HCT116 (cell line): Measurements from ENCODE around the gene RPTOR. TPM values are rescaled to one million over a fixed set of nuclear protein-coding genes. Genes with fewer than 3 reads are reported as not detected.

Experiments used
- ATAC-seq: fragments of 200-7000 bp; cut with Tn5 transposase; 2 replicates; pipeline ENCODE4 v1.9.1; 2020; ENCODE audit warnings: mild to moderate bottlenecking, moderate library complexity
- BruUV-seq: library from RNA; stranded (reverse); fragments of 400-500 nt; replicated peaks from 2 replicates; lab custom pipeline; 2021; lab: Mats Ljungman, UMichigan
- CTCF ChIA-PET: fragments of 300-600 bp; sonication (Branson Sonifier 250); formaldehyde crosslinking; loops from one replicate; lab custom pipeline; 2021; ENCODE audit warnings: antibody characterized with exemption; lab: Charles Lee
- POLR2A ChIA-PET: fragments of 300-600, 350-600 bp; sonication (Branson Sonifier 250); formaldehyde crosslinking; loops from one replicate; lab custom pipeline; 2021; ENCODE audit warnings: antibody characterized with exemption; lab: Charles Lee
- RAD21 ChIA-PET, 2 experiments: fragments of 300-600 bp; sonication (Branson Sonifier 250); formaldehyde crosslinking; loops; one replicate each; lab custom pipeline; 2023; ENCODE audit warnings: low total read pairs in 2 of 2; ENCODE audit not compliant: uncharacterized antibody in 2 of 2, unreplicated experiment in 2 of 2, low non-redundant PET in 1 of 2; lab: Charles Lee
- DNase-seq: peaks from one replicate; pipeline ENCODE4 v3.0.0-alpha.2; 2010; ENCODE audit warnings: low read depth, low spot score
- H2AFZ ChIP-seq: fragments of 200-600 bp; shearing (Covaris generic), sonication (generic); 2 replicates; pipeline ENCODE4 v1.6.1; 2017; ENCODE audit warnings: low read depth, mixed run types, mixed read lengths, antibody characterized with exemption, low read length; ENCODE audit not compliant: poor library complexity, severe bottlenecking
- H3K27ac ChIP-seq: 2 replicates; pipeline ENCODE4 v1.5.1; 2012; ENCODE audit warnings: low read depth, low read length
- H3K27me3 ChIP-seq: fragments of 200-600 bp; sonication (generic); 2 replicates; pipeline ENCODE4 v1.6.1; 2016; ENCODE audit warnings: mixed run types, low read length, mixed read lengths; ENCODE audit not compliant: insufficient read depth
- H3K36me3 ChIP-seq, 2 experiments: fragments of 200-500 bp in 1 of 2; fragments of 200-600 bp in 1 of 2; sonication (Bioruptor generic) in 1 of 2; sonication (generic) in 1 of 2; 2 replicates each; pipeline versions ENCODE4 v1.5.1 to v1.6.1; 2014 to 2016; ENCODE audit warnings: low read length in 2 of 2, inconsistent platforms in 1 of 2, mixed read lengths in 1 of 2, mixed run types in 1 of 2; ENCODE audit not compliant: insufficient read depth in 2 of 2, control insufficient read depth in 1 of 2
- H3K4me1 ChIP-seq, 2 experiments: fragments of 200-600 bp in 1 of 2; sonication (generic) in 1 of 2; 2 replicates each; pipeline versions ENCODE4 v1.5.1 to v1.6.1; 2012 to 2017; ENCODE audit warnings: low read length in 2 of 2, inconsistent platforms in 1 of 2, mild to moderate bottlenecking in 1 of 2, mixed read lengths in 1 of 2, mixed run types in 1 of 2, moderate library complexity in 1 of 2; ENCODE audit not compliant: insufficient read depth in 2 of 2, control insufficient read depth in 1 of 2
- H3K4me2 ChIP-seq: fragments of 200-600 bp; sonication (generic); 2 replicates; pipeline ENCODE4 v1.6.1; 2017; ENCODE audit warnings: mixed run types, low read length, mixed read lengths
- H3K4me3 ChIP-seq, 2 experiments: fragments of 200-600 bp in 1 of 2; sonication (generic) in 1 of 2; replicated peaks in 1 of 2; 2 replicates each; pipeline ENCODE4 v1.5.1; 2011 to 2016; ENCODE audit warnings: low read length in 2 of 2, control low read depth in 1 of 2, low read depth in 1 of 2, mild to moderate bottlenecking in 1 of 2, mixed read lengths in 1 of 2, mixed run types in 1 of 2
- H3K79me2 ChIP-seq: fragments of 200-600 bp; sonication (generic); 2 replicates; pipeline ENCODE4 v1.6.1; 2017; ENCODE audit warnings: mild to moderate bottlenecking, mixed run types, low read length, moderate library complexity, mixed read lengths; ENCODE audit not compliant: insufficient read depth
- H3K9ac ChIP-seq: fragments of 200-600 bp; sonication (generic); 2 replicates; pipeline ENCODE4 v1.6.1; 2016; ENCODE audit warnings: low read length, mixed read lengths
- H3K9me2 ChIP-seq: fragments of 200-600 bp; sonication (generic), shearing (Covaris generic); 2 replicates; pipeline ENCODE4 v1.6.1; 2017; ENCODE audit warnings: mixed run types, mild to moderate bottlenecking, moderate library complexity; ENCODE audit not compliant: insufficient read depth
- H3K9me3 ChIP-seq, 2 experiments: fragments of 200-500 bp in 1 of 2; fragments of 200-600 bp in 1 of 2; sonication (Bioruptor generic) in 1 of 2; sonication (generic) in 1 of 2; 2 replicates each; pipeline ENCODE4 v1.6.1; 2014 to 2017; ENCODE audit warnings: low read length in 2 of 2, mixed read lengths in 2 of 2, inconsistent platforms in 1 of 2, low read depth in 1 of 2, mild to moderate bottlenecking in 1 of 2, mixed run types in 1 of 2, moderate library complexity in 1 of 2; ENCODE audit not compliant: control insufficient read depth in 1 of 2, insufficient read depth in 1 of 2
- H4K20me1 ChIP-seq: fragments of 200-600 bp; sonication (generic), shearing (Covaris generic); 2 replicates; pipeline ENCODE4 v1.6.1; 2017; ENCODE audit warnings: mixed run types, mild to moderate bottlenecking, moderate library complexity; ENCODE audit not compliant: insufficient read depth
- CBX3 ChIP-seq: IDR thresholded peaks from 2 replicates; pipeline ENCODE4 v1.6.1; 2012; ENCODE audit warnings: low read depth
- CEBPB ChIP-seq: IDR thresholded peaks from 2 replicates; pipeline ENCODE4 v1.6.1; 2012; ENCODE audit warnings: low read depth
- EGR1 ChIP-seq: IDR thresholded peaks from 2 replicates; pipeline ENCODE4 v1.6.1; 2012; ENCODE audit warnings: low read depth
- EZH2 ChIP-seq: fragments of 200-600 bp; sonication (generic); IDR thresholded peaks from 2 replicates; pipeline ENCODE4 v1.6.1; 2017; ENCODE audit warnings: antibody characterized with exemption, mixed run types
- EZH2phosphoT487 ChIP-seq: fragments of 200-600 bp; IDR thresholded peaks from 2 replicates; pipeline ENCODE4 v1.6.1; 2018; ENCODE audit warnings: antibody characterized with exemption, borderline replicate concordance
- FOSL1 ChIP-seq: IDR thresholded peaks from 2 replicates; pipeline ENCODE4 v1.6.1; 2012; ENCODE audit warnings: low read depth
- JUND ChIP-seq: IDR thresholded peaks from 2 replicates; pipeline ENCODE4 v1.6.1; 2012
- POLR2A ChIP-seq: IDR thresholded peaks from 2 replicates; pipeline ENCODE4 v1.7.0; 2011; ENCODE audit warnings: borderline replicate concordance; ENCODE audit not compliant: insufficient read depth, insufficient read length; ENCODE audit errors: extremely low read depth
- SP1 ChIP-seq: IDR thresholded peaks from 2 replicates; pipeline ENCODE4 v1.6.1; 2012; ENCODE audit warnings: low read depth
- SRF ChIP-seq: IDR thresholded peaks from 2 replicates; pipeline ENCODE4 v1.6.1; 2012; ENCODE audit warnings: low read depth
- TCF7L2 ChIP-seq: IDR thresholded peaks from 2 replicates; pipeline ENCODE4 v1.7.0; 2011; ENCODE audit warnings: borderline replicate concordance, inconsistent platforms; ENCODE audit not compliant: insufficient read depth, insufficient read length; ENCODE audit errors: extremely low read depth
- ZFX ChIP-seq: fragments of 450-650 bp; IDR thresholded peaks from 2 replicates; pipeline ENCODE4 v1.6.1; 2017
- ZNF274 ChIP-seq: fragments of 200-500 bp; sonication (Bioruptor generic); IDR thresholded peaks from 2 replicates; pipeline ENCODE4 v1.6.1; 2014; ENCODE audit warnings: mild to moderate bottlenecking, low read depth, low read length, inconsistent platforms
- intact Hi-C: fragments of 100-400 bp; cut with micrococcal nuclease; formaldehyde crosslinking; loops from 2 replicates; pipeline ENCODE4 v1.10.0; 2022
- total RNA-seq: library from RNA; stranded (reverse); gene quantifications from one replicate; pipeline ENCODE4 v1.2.1, GENCODE V29; 2021; ENCODE audit not compliant: unreplicated experiment
- TF ChIP-seq, protein P1 (sequence below): IDR thresholded peaks from 2 replicates; pipeline ENCODE4 v1.6.1; 2012
- TF ChIP-seq, protein P2 (sequence below): IDR thresholded peaks from 2 replicates; pipeline ENCODE4 v1.6.1; 2012
- TF ChIP-seq, protein P3 (sequence below): IDR thresholded peaks from 2 replicates; pipeline ENCODE4 v1.6.1; 2012; ENCODE audit warnings: low read depth
- TF ChIP-seq, protein P4 (sequence below): IDR thresholded peaks from 2 replicates; pipeline ENCODE4 v1.6.1; 2011; ENCODE audit warnings: mild to moderate bottlenecking, low read length, moderate library complexity; ENCODE audit not compliant: insufficient replicate concordance; ENCODE audit errors: extremely low read depth

RPTOR gene
- total RNA-seq, 1 experiment from 2014 or later: 69.5 TPM

DNA sequence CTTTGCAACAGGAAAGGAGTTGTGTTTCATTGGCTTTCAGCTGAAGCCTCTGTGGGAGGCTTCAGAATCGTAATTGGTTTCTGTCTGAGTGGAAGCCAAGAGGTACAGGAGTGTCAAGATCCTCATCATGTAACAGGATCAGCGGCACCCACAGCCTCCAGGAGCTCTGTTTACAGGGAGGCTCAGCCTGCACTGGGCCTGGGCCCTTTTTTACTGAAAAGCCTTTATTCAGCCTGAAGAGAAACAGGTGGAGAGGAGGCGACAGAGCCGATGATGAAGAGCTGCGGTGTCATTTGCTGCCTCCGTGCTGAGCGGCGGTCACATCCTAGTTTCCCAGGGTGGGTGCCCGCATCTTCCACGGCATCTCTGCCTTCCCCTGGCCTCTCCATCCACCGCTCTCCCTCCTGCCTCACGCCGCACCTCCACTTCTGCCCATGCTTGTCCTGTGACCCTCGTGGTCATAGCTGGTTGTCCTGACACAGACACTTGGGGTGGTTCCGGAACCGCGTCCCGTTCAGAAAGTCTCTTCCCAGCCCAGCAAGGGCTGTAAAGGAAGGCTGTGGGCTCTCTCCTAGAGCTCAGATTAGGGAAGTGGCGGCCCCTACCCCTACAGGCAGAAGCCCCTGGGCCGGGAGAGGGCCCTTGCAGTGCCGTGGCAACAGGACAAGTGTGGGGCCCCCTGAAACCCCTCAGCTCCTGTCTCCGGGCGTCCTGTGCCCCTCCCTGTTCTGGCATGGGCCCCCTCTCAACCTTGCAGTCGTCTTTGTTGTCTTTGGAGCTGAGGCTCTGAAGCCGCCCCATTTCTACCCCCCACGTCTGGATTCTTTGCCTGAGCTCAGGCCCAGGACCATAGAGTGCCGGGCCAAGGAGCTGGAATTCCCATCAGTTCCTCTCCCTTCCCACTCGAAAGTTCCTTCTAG lies 393.1 kb downstream of the RPTOR start:
- Histone ChIP-seq H3K27me3 (no peaks in the 10 kb centered on the region), H3K9me2 (no peaks in the 10 kb centered on the region), H3K27ac (no peak overlapping the region), H3K9ac (no peak overlapping the region), H3K79me2 (no peaks in the 10 kb centered on the region), H3K4me1 (no peaks in the 10 kb centered on the region), H4K20me1 (no peaks in the 10 kb centered on the region), H2AFZ (no peak overlapping the region), H3K4me3 (no peak overlapping the region), H3K4me2 (no peak overlapping the region), H3K36me3 (peaks cover 4% of the 10 kb centered on the region in 2 experiments; a peak in 2 of 4 replicates), H3K9me3 (no peaks in the 10 kb centered on the region)
- no TSS peak for BruUV-seq
- DNase-seq (no peak), ATAC-seq (no peak)
- ChIA-PET RAD21 (no interaction called here), POLR2A (no interaction called here), CTCF (no interaction called here)
- intact Hi-C loops: no loop called here
- TF ChIP-seq, protein P1, sequence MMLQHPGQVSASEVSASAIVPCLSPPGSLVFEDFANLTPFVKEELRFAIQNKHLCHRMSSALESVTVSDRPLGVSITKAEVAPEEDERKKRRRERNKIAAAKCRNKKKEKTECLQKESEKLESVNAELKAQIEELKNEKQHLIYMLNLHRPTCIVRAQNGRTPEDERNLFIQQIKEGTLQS: no peak
- TF ChIP-seq SRF (no peak), CBX3 (no peak), EZH2phosphoT487 (no peak), POLR2A (no peak), TCF7L2 (no peak), ZFX (no peak), JUND (no peak), EGR1 (no peak), CEBPB (no peak), ZNF274 (no peak), EZH2 (no peak), FOSL1 (no peak), SP1 (no peak)
- TF ChIP-seq, protein P2, sequence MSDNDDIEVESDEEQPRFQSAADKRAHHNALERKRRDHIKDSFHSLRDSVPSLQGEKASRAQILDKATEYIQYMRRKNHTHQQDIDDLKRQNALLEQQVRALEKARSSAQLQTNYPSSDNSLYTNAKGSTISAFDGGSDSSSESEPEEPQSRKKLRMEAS: no peak
- TF ChIP-seq, protein P3, sequence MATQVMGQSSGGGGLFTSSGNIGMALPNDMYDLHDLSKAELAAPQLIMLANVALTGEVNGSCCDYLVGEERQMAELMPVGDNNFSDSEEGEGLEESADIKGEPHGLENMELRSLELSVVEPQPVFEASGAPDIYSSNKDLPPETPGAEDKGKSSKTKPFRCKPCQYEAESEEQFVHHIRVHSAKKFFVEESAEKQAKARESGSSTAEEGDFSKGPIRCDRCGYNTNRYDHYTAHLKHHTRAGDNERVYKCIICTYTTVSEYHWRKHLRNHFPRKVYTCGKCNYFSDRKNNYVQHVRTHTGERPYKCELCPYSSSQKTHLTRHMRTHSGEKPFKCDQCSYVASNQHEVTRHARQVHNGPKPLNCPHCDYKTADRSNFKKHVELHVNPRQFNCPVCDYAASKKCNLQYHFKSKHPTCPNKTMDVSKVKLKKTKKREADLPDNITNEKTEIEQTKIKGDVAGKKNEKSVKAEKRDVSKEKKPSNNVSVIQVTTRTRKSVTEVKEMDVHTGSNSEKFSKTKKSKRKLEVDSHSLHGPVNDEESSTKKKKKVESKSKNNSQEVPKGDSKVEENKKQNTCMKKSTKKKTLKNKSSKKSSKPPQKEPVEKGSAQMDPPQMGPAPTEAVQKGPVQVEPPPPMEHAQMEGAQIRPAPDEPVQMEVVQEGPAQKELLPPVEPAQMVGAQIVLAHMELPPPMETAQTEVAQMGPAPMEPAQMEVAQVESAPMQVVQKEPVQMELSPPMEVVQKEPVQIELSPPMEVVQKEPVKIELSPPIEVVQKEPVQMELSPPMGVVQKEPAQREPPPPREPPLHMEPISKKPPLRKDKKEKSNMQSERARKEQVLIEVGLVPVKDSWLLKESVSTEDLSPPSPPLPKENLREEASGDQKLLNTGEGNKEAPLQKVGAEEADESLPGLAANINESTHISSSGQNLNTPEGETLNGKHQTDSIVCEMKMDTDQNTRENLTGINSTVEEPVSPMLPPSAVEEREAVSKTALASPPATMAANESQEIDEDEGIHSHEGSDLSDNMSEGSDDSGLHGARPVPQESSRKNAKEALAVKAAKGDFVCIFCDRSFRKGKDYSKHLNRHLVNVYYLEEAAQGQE: no peak
- TF ChIP-seq, protein P4, sequence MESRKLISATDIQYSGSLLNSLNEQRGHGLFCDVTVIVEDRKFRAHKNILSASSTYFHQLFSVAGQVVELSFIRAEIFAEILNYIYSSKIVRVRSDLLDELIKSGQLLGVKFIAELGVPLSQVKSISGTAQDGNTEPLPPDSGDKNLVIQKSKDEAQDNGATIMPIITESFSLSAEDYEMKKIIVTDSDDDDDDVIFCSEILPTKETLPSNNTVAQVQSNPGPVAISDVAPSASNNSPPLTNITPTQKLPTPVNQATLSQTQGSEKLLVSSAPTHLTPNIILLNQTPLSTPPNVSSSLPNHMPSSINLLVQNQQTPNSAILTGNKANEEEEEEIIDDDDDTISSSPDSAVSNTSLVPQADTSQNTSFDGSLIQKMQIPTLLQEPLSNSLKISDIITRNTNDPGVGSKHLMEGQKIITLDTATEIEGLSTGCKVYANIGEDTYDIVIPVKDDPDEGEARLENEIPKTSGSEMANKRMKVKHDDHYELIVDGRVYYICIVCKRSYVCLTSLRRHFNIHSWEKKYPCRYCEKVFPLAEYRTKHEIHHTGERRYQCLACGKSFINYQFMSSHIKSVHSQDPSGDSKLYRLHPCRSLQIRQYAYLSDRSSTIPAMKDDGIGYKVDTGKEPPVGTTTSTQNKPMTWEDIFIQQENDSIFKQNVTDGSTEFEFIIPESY: no peak
